Cerebellar cortex (tissue), 1 donor: Measurements from ENCODE around the gene ATP5PB.
A peak's percentile ranks its signal among the peaks of the same experiment; 100 is the strongest.

Source experiments
- DNase-seq: peaks from one replicate; pipeline ENCODE4 v3.0.0-alpha.2; 2015; ENCODE audit warnings: low spot score

The ATP5PB gene

DNA sequence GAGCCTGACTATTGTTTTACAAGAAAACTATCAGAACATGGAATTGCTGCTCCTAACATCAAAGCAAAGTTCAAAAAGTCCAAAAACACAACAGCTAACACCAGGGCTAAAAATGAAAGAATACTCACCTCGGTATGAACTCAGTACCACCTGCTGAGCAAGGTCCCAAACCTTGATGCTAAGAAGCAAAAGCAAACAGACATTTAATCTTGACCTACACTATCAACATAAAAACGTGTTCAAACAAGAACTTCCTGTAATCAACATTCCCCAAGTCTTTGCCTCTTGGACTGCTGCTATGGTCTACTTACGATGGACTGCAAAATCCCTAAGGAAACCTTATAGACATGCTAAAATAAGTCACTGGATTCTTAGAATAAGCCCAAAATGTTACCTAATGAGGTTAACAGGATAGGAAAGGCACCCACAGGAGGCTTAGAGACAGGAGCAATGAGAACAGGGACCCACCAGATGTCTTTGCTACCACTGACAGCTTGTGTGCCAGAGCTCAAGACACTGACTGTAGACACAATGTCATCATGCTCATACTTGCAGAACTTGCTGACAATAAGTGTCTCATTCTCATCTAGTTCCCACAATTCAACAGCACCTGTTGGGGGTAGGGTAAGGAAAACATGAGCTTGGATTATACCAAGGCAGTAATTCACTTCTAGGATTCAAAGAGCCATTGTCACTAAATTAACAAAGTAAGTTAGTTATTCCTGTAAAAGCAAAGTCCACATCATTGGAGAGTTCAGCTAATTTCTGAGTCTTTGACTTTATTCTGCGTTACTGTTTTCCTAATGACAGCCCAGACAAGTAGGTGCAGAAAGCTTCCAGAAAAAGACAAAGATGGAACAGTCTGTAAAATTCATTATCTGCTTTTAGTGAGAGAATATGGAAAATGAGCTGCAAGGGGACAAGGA, 2.0 kb upstream of the ATP5PB start:
- DNase-seq = no peak

DNA sequence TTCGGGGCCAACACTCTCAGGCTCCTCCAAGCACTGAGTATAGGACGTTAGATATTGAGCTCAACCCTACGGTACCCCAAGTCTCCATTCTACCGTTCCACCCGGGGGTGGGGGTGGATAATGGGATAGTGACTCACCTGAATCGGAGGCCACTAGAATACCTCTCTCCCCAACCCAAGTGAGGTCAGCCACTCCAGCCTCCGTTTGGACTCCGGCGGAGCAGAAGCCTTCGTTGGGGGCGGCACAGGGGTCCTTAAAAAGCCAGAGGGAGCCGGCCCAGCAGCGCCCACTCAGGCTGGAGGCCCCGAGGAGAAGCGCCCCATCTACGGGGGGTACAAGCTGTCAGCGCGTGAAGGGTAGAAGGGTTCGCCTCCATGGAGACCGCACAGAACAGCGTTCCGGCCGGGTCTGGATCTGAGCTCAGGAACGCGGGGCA, 764 bp upstream of the ATP5PB start:
- peak; percentile 6 for DNase-seq

DNA sequence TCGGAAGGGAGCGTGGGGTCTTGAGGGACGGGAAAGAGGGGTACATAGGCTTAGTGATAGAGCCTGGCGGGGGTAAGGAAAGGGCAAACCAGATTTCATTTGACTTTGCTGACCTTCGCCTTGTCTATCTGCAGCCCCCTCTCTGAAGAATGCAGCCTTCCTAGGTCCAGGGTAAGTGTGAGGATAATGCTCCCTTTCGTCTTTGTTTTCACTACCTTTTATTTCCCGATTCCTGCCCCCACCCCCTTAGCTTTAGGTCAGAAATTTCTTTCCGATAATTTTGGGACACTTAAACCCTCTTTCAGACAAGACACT, 396 bp downstream of the ATP5PB start:
- DNase-seq = no peak

DNA sequence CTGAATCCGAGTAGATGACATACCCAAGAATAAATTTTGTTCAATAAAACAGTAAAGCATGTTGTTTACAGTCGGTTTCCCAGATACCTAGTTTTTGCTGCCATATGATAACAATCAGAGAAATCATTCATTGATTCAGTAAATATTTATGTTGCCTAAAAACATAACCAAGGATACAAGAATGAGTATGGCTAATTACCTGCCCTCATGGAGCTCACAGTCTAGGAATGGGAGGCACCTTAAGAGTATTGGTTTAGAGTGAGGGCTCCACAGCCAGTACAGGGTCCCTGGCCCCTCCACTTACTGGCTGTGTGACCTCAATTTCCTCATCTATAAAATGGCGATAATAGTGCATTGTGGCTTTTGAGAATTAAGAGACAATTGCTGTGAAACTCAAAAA, 921 bp downstream of the ATP5PB start:
- DNase-seq = no peak

DNA sequence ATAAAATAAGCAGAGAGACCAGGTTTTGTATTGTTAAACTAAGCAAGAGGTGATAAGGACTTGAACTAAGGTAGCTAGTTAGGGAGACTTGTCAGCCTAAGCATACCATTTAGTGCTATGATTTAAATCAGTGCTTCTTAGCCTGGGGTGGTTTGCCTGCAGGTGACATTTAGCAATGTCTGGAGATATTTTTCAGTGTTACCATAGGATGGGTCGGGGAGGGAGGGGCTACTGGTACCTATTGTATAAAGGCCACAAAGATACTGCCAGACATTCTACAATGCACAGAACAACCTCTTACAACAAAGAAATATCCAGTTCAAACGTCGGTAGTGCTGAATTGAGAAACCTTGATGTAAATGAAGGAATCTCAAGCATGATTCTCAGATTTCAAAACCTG, 3.3 kb downstream of the ATP5PB start:
- no peak for DNase-seq

DNA sequence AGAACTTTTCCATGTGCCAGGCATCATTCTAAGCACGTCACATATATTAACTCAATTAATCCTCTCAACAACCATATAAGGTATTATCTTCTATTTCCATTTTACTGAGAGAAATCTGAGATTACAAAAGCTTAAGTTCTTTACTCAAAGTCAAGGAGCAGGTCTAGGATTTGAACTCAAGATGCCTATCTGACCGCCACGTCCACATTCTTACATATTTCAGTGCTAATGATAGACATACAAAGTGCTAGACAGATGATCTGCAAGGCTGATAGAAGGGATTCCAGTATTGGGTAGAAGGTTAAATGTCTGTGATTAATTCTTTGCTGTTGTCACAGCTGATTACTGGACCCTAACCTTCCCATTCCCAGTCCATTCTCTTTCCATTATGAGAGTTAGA, 4.4 kb downstream of the ATP5PB start:
- no peak for DNase-seq

DNA sequence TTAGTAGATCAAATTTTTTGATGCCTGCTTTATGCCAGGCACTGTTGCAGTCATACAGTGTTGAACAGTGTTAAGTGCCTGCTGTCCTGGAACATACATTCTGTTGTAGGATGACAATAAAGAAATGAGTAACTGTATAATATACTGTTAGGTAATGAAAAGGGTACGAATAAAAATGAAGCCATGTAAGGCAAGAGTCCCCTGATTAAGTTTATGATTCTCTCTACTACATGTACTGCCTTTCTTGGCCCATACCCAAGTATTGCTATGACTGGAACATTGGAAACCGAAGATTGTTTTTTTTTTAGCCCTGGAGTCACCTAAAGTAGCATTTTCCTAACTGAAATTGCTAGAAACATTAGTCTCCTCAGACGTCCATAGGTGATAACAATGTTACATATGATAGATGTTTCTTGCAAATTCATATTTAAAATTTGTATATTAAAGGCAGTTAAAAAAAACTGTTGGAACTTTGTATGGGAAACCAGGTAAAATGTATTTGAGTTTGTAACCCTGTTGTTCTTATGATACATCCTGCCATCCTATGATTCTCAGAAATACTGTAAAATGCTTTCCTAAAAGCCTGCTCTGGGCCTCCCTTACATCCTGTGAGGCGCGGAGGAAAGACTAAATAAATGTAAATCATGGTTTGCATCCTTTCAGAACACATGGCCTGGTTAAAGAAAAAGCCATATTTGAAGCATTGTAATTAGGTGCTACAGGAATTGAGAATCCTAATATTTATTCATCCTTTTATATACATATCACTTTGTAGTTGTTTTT, 5.8 kb downstream of the ATP5PB start:
- no peak for DNase-seq

DNA sequence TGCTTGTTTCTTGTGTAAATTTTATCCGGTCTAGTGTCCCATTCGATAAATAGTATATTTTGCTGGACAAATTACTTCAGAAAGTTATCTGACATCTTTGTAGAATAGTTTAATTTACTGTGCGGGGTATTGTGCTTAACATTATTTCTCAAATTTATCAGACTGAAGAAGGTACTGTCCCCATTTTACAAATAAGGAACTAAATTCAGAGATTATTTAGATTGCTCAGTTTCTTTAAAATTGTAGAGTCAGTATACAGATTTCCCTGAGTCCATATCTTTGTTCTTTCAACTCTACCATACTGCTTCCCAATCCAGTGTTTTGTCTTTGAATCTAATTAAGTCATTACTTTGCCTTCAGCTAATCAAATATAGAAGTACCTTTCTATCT, 6.4 kb downstream of the ATP5PB start:
- no peak for DNase-seq

DNA sequence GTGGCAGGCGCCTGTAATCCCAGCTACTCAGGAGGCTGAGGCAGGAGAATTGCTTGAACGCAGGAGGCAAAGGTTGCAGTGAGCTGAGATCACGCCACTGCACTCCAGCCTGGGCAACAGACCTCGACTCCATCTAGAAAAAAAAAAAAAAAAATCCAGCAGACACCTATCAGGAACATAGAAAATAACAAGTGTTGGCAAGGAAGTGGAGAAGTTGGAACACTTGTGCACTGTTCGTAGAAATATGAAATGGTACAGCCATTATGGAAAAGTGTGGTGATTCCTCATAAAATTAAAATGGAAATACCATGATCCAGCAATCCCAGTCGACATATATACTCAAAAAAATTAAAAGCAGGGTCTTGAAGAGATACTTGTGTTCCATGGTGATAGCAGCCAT, 12.5 kb downstream of the ATP5PB start:
- DNase-seq = no peak

DNA sequence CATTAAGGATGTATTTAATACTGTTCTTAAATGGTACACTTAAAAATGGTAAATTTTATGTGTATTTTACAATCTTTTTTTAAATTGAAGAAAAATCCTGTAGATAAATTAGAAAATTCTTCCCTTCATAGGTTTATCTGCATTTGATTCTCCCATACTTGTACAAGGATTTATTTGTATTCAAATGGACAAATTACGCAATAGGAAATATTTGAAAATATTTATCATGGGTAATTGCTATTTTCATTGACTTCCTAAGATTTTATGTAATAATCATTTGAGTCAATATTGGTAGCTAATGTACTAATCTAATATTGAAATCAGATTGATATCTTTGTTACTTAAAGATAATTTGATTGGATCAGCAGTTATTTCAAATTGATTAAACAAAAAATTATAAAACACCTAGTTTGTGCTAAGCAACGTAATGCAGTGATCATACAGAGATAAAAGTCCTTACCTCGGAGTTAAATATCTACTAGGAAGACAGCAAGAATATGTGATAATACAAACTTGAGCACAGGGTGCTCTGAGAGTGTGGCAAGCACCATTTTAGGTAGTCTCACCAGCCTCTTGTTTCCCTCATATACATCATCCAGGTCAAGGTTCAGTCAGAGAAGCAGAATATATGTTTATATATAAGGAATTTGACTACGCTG, 13.2 kb downstream of the ATP5PB start:
- DNase-seq = no peak

DNA sequence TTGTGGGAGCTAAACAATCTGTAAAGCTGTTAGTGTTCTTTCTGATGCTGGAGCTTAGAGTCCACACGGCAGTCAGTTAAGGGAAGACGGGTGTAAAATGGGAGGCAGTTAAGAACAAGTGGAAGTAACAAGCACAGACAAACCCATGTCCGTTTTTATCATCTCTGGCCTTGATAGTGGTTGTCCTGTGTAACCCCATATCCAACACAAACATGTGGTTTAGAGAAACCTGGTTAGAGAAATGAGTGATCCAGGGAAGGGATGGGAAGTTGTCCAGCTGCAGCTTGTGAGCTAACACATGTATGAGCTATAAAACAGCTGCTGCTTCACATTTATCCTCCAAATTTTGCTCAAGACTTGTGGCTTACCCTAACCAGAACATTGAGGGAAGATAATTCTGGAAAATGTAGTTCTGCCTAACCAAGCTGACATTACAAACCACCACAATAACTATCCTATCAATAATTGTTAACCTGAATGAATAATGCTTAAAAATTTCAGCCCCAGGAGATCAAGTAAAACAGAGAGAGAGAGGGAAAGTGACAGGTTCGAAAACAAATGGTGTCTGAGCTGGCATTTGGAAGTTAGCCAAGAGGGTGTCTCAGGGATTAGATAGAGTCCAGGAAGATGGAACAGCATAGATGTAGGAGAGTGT, 13.9 kb downstream of the ATP5PB start:
- DNase-seq = no peak

DNA sequence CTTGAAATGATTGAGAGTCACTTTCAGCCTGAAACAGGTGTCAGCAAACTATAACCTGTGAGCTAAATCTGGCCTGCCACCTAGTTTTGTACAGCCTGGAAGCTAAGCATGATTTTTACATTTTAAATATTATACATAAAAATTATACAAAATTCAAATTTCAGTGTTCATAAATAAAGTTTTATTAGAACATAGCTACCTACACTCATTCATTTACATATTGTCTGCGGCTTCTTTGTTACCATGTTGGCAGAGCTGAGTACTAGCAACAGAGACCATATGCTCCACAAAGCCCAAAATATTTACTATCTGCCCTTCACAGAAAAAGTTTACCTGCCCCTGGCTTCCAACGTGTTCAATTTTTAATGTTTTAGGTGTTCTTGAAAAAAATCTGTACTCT, 16.5 kb downstream of the ATP5PB start:
- DNase-seq = no peak

DNA sequence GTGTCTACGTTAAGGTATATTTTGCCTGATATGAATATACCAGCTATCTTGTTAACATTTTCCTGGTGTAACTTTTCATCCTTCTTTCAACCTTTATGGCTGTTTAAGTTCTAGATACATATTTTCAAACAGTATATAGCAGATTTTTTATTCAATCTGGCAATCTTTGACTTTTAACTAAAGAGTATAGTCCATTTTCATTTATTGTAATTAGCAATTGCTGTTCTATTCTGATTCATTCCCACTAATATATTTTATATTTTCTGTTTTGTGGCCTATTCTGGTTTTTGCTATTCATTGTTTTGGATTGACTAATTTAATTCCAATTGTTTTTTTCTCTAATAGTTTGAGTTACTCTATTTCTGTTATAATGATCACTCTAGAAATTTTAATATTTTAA, 17.2 kb downstream of the ATP5PB start:
- DNase-seq = no peak

DNA sequence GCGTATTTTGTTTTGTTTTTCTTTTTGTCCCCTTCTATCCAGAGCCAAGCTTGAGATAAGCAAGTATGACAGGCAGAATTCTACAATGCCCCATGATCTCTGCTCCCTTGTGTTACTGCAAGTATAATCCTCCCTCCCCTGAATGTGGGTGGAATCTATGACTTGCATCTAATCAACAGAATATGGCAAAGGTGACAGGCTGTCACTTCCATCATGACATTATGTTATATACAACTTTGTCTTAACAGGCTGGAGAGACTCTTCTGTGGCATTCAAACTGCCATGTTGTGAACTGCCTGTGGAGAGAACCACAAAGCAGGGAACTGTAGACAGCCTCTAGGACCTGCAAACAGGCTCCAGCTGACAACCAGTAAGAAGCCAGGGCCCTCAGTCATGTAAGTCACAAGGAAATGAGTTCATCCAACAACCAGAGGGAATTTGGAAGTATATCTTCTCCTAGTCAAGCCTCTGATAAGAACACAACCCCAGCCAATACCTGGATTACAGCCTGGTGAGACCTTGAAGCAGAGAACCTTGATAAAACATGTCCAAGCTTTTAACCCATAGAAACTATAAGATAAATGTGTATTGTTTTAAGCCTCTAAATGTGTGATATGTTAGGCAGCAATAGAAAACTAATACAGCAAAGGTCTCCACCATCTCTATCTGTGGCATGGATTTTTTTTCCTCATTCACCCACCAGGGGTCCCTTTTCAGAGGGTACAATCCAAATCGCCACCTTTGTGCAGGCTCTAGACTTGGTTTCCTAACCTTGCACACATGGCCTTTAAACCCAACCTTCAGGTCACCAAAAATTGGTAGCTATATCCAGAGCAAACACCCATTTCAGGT, 18.8 kb downstream of the ATP5PB start:
- no peak for DNase-seq

DNA sequence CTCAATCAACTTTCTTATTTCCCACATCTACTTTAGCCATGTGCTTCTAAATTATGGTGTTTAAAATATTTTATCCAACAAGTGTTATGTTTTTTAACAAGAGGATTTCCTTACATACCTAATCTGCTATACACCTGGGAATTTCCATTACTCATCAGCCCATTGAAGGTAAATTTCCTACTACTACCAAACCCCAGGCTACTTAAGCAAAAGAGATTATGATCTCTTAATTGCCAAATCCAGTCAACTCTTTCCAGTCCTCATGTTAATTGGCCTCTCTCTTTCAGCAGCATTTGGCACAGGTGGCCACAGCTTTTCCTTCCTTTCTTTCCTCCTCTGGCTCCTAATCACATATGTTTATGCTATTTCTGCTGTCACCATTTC, 19.4 kb downstream of the ATP5PB start:
- no peak for DNase-seq

DNA sequence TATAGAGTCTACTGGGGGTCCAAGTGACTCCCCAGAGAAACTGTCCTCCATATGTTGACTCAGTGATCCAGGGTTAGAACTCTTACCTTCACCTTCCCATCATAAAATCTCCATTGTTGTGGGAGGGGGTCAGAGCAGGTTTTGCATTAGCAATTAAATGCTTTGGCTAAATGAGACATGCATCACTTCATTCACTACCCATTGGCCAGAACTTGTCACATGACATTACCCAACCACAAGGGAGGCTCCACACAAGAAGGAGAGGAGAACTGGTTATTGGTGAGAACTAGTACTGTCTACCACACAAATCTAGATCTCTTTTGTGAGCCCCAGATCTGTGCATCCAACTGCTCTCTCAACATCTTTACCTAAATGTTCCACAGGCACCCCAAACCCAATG, 20.3 kb downstream of the ATP5PB start:
- DNase-seq = no peak

DNA sequence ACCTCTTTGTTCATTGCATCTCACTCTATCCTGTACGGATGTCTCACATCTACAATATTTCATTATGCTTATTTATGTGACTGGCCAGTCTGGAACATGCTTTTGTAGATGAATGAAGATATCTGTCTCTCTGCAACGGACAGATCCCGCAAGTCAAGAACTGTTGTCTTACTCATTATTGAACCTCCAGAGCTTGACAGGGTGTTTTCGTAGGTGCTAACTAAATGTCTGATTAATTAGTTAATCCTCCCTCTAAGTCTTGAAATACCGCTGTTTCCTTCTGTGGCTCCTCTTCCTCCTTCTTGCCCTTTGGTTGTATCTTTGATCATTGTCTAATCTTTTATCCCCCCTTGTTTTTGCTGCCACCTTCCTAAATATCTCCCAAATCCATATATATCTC, 21.3 kb downstream of the ATP5PB start:
- DNase-seq = no peak

DNA sequence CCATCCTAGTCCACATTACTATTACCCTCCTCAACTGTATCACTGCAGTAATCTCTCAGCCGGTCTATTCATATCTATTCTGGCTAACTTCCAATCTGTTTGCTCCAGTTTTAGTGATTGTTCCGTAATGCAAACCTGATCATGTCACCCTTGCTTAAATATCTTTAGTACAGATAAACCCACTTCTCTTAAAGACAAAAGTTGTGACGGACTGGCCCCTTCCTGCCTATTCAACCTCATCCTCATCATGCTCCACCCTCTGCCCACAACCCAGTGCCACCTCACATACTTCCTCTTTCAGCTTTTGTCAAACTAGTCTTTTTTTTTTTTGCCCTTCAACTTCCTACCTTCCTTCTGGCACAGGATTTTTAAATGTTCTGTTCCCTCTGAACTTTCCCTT, 21.7 kb downstream of the ATP5PB start:
- no peak for DNase-seq

DNA sequence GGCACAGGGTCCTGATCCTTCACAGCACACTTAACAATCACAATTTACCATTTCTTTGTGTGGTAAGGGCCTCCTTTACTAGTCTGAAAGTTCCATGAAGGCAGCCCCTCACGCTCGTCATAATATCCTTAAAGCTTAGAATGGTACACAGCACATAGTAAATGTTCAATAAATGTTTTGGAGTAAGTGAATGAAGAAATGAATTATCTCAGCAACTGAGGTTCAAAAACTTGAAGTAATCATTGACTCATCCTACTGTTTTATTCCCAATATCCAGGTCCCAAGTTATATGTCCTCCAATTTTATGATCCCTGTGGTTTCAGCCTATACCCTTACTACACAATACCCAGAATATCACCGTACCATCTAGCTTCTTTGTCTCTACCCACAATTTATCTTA, 22.3 kb downstream of the ATP5PB start:
- DNase-seq = no peak

DNA sequence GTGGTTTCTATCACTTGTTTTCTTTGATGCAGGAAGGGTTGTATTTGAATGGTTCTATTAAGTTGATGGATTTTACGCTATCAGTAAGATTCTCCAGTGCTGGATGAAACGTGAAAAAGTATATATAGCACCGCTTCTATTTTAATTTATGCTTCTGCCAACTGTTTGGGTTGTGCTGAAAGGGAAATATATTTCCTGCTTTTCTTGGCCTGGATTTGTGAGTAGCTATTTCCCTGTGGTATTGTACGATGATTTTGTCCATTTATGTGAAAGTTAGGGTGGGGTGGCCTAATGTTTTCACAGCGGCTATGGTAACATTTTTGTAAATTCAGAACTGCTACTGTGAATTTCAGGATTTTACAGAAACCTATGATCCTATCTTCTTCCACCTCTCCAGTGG, 24.8 kb downstream of the ATP5PB start:
- no peak for DNase-seq

DNA sequence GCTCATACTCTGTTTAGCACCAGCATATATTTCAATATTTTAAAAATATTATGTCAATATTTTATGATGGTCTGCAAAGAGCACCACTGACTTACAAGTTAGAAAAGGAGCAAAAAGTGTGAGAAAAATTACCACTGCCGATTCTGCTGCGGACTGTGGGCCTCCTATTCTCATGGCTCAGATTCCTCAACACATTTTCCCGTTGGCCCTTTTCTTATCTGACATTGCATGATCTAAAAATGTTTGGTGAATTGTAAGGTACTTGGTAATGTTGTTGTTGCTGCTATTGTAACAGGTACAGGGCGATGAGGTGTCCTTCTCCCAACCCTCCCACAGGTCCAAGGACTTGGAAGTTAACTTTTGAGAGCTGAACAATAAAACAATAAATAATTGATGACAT, 25.3 kb downstream of the ATP5PB start:
- no peak for DNase-seq

DNA sequence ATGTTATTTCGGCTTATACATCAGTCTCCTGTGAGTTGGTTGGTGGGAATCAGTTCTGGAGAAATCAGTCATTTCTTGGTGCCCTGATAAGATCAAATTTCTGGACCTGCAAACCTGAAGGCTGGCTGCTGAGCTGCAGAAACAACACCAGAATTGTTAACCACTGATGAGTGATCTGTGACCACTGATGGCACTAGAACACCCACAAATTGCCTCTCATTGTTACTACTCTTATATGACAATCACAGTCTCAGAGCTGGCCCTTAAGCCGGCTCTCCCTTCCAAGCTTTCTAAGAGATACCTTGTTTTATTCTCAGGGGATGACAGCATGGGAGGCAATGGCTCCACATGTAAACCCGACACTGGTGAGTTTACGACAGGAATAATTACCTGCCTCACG, 26.4 kb downstream of the ATP5PB start:
- DNase-seq = no peak
